ENCODE data around the gene DIRAS1.

DIRAS1 gene

DNA sequence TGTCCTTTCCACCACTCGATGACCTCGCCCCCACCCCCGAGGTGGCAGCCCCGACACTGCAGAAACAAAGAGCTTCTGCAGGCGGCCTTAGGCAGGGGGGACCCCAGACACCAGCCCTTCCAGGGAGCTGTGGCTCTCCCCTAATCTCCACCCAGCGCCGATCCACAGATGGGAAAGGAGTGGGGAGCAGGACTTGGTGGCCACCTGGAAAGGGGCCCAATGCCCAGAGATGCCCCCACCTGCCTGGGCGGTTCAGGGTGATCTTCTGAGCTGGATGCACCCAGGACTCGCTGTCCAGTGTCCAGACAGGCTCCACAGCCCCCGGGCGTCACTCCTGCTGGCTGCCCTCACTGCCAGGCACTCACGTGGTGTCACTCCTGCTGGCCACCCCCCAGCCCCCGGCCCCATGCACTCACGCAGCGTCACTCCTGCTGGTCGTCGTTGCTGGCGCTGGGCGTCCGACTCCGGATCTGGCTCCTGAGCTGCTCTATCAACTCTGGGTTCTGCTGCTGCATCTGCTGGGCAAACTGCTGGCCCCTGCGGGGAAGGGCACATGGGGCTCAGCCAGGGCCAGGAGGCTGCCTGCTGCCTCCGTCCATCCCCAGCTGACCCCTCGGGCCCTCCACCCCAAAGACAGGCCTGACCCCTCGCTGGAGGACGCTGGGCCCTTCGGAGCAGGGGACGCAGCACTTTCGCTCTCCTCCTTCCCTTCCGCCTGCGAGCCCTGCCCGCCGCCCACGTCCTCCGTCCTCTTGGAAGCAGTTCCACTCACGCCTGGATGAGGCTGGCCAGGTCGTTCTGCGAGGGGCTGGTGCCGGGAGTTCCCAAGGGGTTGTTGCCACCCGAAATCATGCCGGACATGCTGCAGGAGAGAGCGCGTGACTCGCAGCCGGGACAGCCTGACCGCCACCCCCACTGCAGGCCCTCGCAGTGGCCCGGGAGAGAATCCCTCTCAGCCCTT is 36.0 kb upstream of the DIRAS1 start:
- Histone ChIP-seq H3K4me1 (ENCODE audit: low read length) (no peaks in the 10 kb centered on the region), H3K27ac (ENCODE audit: low read length) (no peak overlapping the region), H3K36me3 (replicated peaks; ENCODE audit: low read depth, low read length) (peaks cover 46% of the 10 kb centered on the region), H3K9ac (ENCODE audit: low read length) (no peak overlapping the region), H4K20me1 (ENCODE audit: insufficient read depth, low read length) (no peaks in the 10 kb centered on the region), H3K27me3 (ENCODE audit: low read depth, low read length) (no peaks in the 10 kb centered on the region), H3K4me3 (ENCODE audit: low read length) (no peak overlapping the region), H3K4me2 (ENCODE audit: low read length) (no peak overlapping the region), H3K79me2 (ENCODE audit: low read length) (no peaks in the 10 kb centered on the region), H2AFZ (ENCODE audit: low read depth, low read length) (no peak overlapping the region), H3K9me3 (ENCODE audit: insufficient read depth, low read length) (no peaks in the 10 kb centered on the region)
- no peak for TF ChIP-seq EZH2phosphoT487 (IDR thresholded peaks at IDR 0.05; ENCODE audit: low read depth)
- TF ChIP-seq CTCF (IDR thresholded peaks at IDR 0.05; ENCODE audit: low read depth, low read length): no peak

- TF ChIP-seq CTCF (IDR thresholded peaks at IDR 0.05; ENCODE audit: low read depth, low read length): no peak
- TF ChIP-seq EZH2phosphoT487 (IDR thresholded peaks at IDR 0.05; ENCODE audit: low read depth): no peak
- H3K79me2 ChIP-seq (ENCODE audit: low read length): no peaks in the 10 kb centered on the region
- H2AFZ ChIP-seq (ENCODE audit: low read depth, low read length): no peak overlapping the region
- no peaks in the 10 kb centered on the region for H3K9me3 ChIP-seq (ENCODE audit: insufficient read depth, low read length)
- no peaks in the 10 kb centered on the region for H3K4me1 ChIP-seq (ENCODE audit: low read length)
- H3K27me3 ChIP-seq (ENCODE audit: low read depth, low read length): no peaks in the 10 kb centered on the region
- no peak overlapping the region for H3K9ac ChIP-seq (ENCODE audit: low read length)
- no peak overlapping the region for H3K27ac ChIP-seq (ENCODE audit: low read length)
- H4K20me1 ChIP-seq (ENCODE audit: insufficient read depth, low read length): no peaks in the 10 kb centered on the region
- H3K4me2 ChIP-seq (ENCODE audit: low read length): no peak overlapping the region
- peaks cover 46% of the 10 kb centered on the region for H3K36me3 ChIP-seq (replicated peaks; ENCODE audit: low read depth, low read length)
- no peak overlapping the region for H3K4me3 ChIP-seq (ENCODE audit: low read length)
These were observed 35.3 kb upstream of the DIRAS1 start for GRCh38 chr19:2756477-2756876.

GRCh38 chr19:2755811-2756210 is 34.6 kb upstream of the DIRAS1 start:
- Histone ChIP-seq H3K4me3 (ENCODE audit: low read length) (no peak overlapping the region), H3K9ac (ENCODE audit: low read length) (no peak overlapping the region), H4K20me1 (ENCODE audit: insufficient read depth, low read length) (no peaks in the 10 kb centered on the region), H2AFZ (ENCODE audit: low read depth, low read length) (no peak overlapping the region), H3K27ac (ENCODE audit: low read length) (no peak overlapping the region), H3K4me2 (ENCODE audit: low read length) (no peak overlapping the region), H3K4me1 (ENCODE audit: low read length) (no peaks in the 10 kb centered on the region), H3K9me3 (ENCODE audit: insufficient read depth, low read length) (no peaks in the 10 kb centered on the region), H3K79me2 (ENCODE audit: low read length) (no peaks in the 10 kb centered on the region), H3K27me3 (ENCODE audit: low read depth, low read length) (no peaks in the 10 kb centered on the region), H3K36me3 (replicated peaks; ENCODE audit: low read depth, low read length) (peaks cover 42% of the 10 kb centered on the region)
- TF ChIP-seq CTCF (IDR thresholded peaks at IDR 0.05; ENCODE audit: low read depth, low read length): no peak
- TF ChIP-seq EZH2phosphoT487 (IDR thresholded peaks at IDR 0.05; ENCODE audit: low read depth): no peak

DNA sequence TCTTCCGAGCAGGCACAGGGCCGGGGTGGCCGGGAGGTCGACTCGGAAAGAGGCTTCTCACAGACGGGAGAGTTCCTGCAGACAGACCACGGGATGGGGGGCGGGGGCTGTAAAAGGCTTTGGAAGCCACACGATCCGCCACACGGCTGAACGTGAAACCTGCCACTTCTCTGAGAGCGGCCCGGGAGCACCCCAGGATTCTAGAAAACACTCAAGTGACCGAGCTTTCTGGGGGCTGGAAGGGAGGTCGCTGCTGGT is 34.2 kb upstream of the DIRAS1 start:
- Histone ChIP-seq H3K4me3 (ENCODE audit: low read length) (no peak overlapping the region), H2AFZ (ENCODE audit: low read depth, low read length) (no peak overlapping the region), H4K20me1 (ENCODE audit: insufficient read depth, low read length) (no peaks in the 10 kb centered on the region), H3K4me2 (ENCODE audit: low read length) (no peak overlapping the region), H3K9me3 (ENCODE audit: insufficient read depth, low read length) (no peaks in the 10 kb centered on the region), H3K4me1 (ENCODE audit: low read length) (no peaks in the 10 kb centered on the region), H3K79me2 (ENCODE audit: low read length) (no peaks in the 10 kb centered on the region), H3K36me3 (replicated peaks; ENCODE audit: low read depth, low read length) (peaks cover 38% of the 10 kb centered on the region), H3K27me3 (ENCODE audit: low read depth, low read length) (no peaks in the 10 kb centered on the region), H3K27ac (ENCODE audit: low read length) (no peak overlapping the region), H3K9ac (ENCODE audit: low read length) (no peak overlapping the region)
- no peak for TF ChIP-seq EZH2phosphoT487 (IDR thresholded peaks at IDR 0.05; ENCODE audit: low read depth)
- no peak for TF ChIP-seq CTCF (IDR thresholded peaks at IDR 0.05; ENCODE audit: low read depth, low read length)

Data from OCI-LY3 (cell line).